Measurements from ENCODE around the gene ATXN7L3.

Gene ATXN7L3

DNA sequence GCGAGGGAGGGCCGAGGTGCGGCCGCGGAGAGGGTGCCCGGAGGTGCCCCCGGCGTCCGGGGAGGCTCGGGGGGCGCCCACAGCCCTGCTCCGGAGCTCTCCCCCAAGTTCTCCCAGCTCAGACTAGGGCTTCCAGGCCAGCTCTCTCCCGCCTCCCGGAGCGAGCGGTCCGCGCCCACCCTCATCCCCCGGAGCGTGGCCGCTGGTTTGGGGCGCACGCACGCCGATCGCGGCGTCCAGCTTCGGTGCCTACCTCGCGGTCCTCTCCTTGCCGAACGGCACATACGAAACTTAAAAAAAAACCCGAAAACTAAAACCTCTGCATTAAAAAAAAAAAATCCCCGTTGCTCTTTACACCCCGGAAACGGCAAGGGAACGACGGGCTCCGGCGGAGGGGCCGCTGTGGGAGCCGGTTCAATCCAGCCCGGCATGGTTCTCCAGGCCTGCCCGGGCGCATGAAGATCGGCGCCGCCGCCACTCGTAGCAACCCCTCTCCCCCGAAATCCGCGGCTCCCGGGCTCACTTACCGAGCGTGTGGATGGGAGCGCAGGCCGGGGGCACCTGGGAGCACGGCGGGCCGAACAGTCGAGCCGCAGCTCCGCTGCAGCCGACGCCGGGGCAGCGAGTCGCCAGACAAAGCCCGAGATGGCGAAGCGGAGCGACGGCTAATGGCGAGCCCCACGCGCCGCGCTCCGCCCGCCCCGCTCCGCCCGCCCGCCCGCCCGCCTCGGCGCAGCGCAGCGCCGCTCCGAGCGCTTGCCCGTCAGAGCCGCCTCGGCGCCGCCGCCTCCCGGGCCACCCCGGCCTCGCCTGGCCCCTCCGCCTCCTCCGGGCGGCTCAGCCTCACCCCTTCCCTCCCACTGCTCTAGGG, 20.8 kb upstream of the ATXN7L3 start:
- TF ChIP-seq, protein P1, sequence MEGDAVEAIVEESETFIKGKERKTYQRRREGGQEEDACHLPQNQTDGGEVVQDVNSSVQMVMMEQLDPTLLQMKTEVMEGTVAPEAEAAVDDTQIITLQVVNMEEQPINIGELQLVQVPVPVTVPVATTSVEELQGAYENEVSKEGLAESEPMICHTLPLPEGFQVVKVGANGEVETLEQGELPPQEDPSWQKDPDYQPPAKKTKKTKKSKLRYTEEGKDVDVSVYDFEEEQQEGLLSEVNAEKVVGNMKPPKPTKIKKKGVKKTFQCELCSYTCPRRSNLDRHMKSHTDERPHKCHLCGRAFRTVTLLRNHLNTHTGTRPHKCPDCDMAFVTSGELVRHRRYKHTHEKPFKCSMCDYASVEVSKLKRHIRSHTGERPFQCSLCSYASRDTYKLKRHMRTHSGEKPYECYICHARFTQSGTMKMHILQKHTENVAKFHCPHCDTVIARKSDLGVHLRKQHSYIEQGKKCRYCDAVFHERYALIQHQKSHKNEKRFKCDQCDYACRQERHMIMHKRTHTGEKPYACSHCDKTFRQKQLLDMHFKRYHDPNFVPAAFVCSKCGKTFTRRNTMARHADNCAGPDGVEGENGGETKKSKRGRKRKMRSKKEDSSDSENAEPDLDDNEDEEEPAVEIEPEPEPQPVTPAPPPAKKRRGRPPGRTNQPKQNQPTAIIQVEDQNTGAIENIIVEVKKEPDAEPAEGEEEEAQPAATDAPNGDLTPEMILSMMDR (IDR thresholded peaks at IDR 0.05) = no peak

DNA sequence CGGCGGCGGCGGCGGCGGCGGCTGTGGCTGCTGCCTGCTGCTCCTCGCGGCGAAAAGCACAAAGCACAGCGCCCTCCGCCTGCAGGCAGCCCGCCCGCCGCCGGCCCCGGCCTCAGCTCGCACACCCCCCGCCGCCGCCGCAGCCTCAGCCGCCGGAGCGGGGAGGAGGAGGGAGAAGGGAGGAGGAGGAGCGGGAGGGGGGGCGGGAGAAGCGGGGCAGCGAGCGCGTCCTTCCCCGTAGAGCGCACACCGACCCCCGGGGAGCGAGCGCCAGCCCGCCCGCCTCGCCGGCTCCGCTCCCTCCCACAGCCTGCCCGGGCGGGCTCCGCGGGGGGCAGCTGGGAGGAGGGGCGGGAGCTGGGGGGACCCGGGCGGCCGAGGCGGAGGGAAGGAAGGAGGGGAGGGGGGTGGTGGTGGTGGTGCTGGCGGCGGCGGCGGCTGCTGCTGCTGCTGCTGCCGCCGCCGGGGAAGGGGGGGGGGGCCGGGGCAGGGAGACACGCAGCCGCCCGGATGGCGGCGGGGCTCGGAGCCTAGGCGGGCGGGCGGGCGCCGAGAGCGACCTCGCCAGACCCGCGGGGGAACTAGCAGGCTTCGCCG, 20.0 kb upstream of the ATXN7L3 start, which contains the start of gene UBTF:
TSS of gene UBTF (minus strand) at position 60 of the 597 bp plus-strand sequence. CDS start 1,446 bp downstream, outside the sequence.
- TF ChIP-seq, protein P1 (IDR thresholded peaks at IDR 0.05) = no peak

DNA sequence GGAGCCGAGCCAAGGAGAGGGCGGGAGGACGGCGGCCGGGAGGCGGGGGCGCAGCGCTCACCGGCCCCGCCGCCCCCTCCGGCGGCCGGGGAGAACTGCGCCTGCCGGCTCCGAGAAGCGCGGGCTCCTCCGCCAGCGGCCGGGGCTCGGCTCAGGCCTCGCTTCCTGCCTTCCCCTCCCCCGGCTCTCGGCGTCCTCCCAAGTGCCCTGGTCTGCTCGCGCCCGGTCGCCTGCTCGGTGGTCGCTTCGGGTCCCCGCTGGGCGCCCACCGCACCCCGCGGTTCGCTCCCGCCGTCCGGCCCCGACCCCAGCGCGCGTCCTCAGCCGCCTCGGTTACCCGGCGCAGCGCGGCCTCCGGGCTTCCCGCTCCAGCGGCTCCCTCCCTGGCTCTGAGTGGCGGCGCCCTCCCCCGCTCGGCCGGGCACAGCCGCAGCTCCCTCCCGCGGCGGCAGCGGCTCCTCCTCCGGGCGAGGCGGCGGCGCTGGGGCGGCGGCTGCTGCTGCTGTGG, 19.5 kb upstream of the ATXN7L3 start:
- TF ChIP-seq, protein P1 (IDR thresholded peaks at IDR 0.05) = no peak

DNA sequence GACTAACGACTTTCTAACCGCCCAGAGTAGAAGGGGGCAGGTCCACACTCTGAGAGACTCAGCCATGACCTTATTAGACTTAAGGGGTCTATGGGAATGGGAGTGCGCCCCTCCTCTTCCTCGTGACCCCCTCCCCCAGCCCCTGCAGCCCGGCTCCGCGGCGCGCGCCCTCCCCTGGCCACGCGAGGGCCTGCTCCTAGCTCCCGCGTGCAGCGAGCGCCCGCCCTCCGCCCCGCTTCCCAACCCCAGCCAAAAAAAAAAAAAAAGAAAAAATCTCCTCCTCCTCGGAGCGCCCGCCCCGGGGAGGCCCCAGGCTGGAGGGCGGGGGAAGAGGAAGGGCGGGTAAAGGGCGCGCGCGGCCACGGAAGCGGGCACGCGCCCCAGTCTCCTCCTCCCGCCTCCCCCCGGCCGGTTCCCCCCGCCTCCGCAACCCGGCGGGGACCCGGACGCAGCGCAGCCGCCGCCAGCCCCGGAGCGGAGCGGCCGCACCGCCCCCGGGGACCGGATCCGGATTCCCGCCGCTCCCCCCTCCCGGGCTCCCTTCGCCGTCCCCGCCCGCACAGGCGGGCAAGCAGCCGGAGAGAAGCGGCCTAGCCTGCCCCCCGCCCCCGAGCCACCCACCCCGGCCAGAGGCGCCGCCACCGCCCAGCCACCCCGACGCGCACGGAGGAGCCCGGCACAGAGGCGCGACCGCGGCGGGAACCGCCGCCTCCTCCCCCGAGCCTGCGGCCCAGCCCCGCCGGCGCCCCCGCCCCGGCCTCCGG, 18.8 kb upstream of the ATXN7L3 start:
- TF ChIP-seq, protein P1 (IDR thresholded peaks at IDR 0.05) = peak; percentile 55

DNA sequence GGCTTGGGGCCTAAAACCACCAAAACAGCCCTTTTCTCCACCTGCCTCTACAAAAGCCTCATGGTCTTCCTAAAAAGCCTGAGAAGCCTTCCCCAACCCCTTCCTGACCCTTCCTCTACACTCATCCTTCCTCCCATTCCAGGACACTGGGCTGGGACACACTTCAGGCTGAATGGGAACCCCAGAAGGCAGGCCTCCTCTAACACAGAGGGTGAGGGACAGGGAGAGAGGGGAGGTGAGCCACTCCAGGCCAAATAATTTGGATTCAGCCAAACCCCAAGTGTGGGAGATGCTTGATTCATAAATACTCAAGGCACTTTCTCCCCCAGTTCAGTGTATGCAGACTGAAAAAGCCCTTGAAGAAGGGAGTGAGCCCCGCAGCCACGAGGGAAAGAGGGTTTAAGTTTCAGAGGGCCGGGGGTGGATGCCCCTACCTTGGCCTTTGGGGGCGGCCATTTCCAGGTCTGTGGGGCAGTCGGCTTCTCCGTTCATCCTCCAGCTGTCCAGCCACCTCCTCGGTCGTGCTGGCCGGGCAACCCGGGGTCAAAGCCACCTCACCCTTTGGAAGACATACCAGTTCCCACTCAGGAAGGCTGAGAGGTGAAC, 18.2 kb upstream of the ATXN7L3 start:
- TF ChIP-seq, protein P1 (IDR thresholded peaks at IDR 0.05) = no peak

DNA sequence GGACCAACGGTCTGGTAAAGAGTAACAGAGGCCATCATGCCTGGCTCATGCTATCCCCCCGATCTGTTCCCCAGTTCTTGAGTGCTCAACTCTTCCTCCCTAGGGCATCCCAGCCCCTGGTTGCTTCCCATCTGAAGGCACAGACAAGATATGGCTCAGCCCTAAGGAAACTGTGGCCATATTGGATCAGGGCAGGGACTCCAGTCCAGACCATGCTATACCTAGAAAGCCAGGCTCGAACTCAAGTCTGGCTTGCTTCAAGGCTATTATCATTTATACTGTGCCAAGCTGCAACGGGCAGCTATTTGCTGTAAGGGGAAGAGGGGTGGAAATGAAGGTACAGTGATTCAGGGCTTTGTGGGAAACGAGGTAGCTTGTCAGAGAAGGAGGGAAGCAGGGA, 17.0 kb upstream of the ATXN7L3 start:
- TF ChIP-seq, protein P1 (IDR thresholded peaks at IDR 0.05) = no peak

DNA sequence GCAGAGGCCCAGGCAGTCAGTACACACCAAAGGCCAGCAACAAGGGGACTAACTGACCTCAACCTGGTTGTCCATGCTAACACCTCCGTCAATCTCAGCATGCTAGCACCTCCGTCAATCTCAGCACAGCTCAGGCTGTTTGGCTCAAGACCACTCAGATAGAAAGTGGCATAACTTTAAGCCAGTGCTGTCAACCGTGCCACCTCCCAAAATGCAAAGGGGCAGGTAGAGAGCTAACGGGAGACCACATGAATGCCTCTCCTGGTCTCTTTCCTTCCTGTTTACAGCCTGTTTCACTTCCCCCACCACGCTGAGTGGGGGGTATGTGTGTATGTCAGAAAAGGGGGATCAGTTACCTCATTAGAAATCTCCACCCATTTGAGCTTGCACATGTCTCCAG, 16.5 kb upstream of the ATXN7L3 start:
- TF ChIP-seq, protein P1 (IDR thresholded peaks at IDR 0.05) = no peak

Measured in LNCAP (cell line).